Hypothalamus (tissue), 51 donors: ENCODE data around the gene ARHGEF39.
"Not testable (repeated sequence)": the region's sequence is repeated elsewhere in the genome, so short reads cannot be mapped to it uniquely, and the experiment has no call there.

Experiments used
- DNase-seq, 51 donors: peaks; one replicate each; lab custom pipeline; 2025; lab: John Stamatoyannopoulos, UW

ARHGEF39 gene

GRCh38 chr9:35628389-35628991 lies 36.5 kb downstream of the ARHGEF39 start:
- no peak for DNase-seq

GRCh38 chr9:35627575-35627974 lies 37.4 kb downstream of the ARHGEF39 start:
- no peak for DNase-seq

DNA sequence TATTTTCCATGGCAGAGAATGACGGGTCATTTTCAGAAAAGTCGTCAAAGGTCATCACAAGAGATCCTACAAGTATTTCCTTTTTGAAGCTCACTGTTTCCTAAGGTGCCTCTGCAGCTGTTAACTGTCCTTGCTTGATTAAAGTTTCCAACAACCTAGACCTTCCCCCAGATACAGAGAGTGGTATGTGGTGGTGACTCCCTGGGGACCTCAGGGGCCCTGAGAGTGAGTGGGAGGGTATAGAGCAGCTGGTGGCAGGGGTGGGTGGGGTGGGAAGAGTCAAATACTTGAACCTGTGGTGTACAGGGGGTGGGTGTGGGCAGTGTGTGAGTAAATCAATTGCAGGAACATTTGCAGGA lies 45.2 kb downstream of the ARHGEF39 start:
- DNase-seq: no peak

GRCh38 chr9:35618854-35619799 lies 45.9 kb downstream of the ARHGEF39 start:
- no peak for DNase-seq

DNA sequence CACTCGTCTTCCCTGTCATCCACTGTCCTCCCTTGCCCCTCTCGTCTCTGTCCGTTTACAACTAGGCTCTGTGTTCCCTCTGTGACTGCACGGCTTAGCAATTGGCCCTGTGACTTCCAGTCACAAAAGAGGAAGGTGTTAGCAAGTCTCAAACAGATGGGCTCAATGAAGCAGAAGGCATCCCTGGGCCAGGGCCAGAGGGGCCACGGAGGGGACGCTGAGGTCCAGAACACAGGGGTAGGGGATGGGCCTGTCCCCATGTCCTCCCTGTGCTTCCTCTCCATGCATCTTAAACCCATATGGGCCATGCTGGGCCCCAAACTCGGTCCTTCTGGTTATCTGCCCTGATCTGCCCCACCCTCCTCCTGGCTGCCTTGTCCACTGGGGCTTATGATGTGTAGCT lies 46.7 kb downstream of the ARHGEF39 start, which contains the start of gene CD72:
CD72 (minus strand) TSS at position 89 of the 403 bp plus-strand sequence. CDS start 110 bp downstream, outside the sequence.
- peak in 1 of 51 donors; percentile 2 for DNase-seq

- DNase-seq: no peak
Measured at GRCh38 chr9:35617548-35617947, 47.4 kb downstream of the ARHGEF39 start.

DNA sequence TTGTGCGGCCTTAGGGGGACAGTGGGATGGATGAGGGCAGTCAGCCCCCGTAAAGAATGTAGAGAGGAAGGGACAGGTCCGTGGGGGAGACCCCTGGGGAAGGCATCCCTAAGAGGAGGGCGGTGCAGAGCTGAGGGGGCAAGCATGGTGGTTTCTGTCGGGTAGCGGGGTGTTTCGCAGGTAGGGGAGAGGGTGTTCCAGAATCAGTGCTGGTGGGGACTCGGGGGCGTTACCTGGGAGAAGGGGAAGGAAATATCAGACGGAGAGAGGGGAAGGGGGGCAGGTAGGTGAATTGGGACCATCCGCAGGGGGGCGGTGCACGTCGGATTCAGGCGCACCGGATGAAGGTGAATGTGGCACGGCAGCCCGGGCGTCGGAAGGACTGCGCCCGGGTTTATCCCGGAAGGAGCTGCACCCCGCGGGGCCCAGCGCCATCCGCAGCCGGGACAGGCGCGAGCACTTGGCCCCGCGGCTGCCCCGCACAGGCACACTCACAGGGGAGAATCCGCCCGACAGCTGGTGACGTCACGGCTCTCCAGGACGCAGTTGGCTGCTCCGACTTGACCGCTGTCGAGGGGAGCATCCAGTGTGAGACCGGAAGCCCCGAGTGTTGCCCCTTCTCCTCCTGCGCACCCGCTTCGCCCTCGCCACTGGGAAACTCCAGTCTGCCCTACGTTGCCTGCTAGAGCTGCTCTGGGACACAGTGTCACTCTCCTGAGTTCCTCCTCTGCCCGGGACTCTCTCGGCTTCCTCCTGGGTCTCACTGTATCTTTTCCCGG lies 48.1 kb downstream of the ARHGEF39 start:
- DNase-seq: peak in 19 of 51 donors; percentile 8 to 52 (median 28)

- no peak for DNase-seq
Measured at GRCh38 chr9:35615981-35616680, 48.9 kb downstream of the ARHGEF39 start.

DNA sequence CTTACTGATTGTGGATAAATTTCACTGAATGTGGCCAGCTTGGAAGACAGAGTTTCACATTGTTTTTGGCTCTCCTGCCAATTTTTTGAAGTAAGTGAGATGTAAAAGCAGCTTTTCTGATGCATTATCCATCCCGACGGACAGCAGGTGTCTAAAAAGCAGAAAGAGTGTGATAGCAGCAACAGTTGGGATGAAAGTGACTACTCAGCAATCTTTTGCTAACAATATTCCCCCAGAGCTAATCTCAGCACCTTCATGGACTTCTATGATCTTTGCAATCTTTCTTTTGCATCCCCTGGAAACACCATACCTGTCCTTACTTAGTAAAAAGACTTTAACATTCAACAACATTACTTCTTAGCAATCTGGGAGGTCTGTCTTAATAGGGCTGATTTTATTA lies 52.2 kb downstream of the ARHGEF39 start:
- no peak for DNase-seq

GRCh38 chr9:35612066-35612465 lies 52.9 kb downstream of the ARHGEF39 start:
- not testable (repeated sequence) for DNase-seq

GRCh38 chr9:35611230-35611797 lies 53.7 kb downstream of the ARHGEF39 start:
- DNase-seq: peak in 20 of 51 donors; percentile 4 to 68 (median 27)

DNA sequence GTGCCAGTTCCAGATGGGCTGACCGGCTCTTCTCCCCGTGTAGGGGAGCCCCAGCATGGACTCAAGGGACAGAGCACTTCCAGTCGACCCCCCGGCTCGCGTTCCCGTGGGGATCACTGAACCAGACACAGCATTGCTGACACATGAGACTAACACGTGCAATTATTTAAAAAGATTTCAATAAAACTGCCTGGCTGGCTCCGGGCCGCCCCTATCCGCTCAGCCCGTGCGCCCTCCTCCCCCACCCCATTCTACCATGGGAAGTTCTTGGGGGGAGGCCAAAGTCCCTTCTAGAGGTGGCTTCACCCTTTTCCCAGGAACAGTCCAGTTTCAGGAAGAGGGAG lies 55.2 kb downstream of the ARHGEF39 start:
- no peak for DNase-seq
